NT2/D1 (cell line): ENCODE data around the gene UTP15.

Experiments
- SUZ12 ChIP-seq: IDR thresholded peaks from 2 replicates; pipeline ENCODE4 v1.6.1; 2011; ENCODE audit not compliant: insufficient read length, insufficient read depth; ENCODE audit errors: extremely low read depth
- YY1 ChIP-seq: IDR thresholded peaks from 2 replicates; pipeline ENCODE4 v1.6.1; 2011; ENCODE audit not compliant: insufficient read length, insufficient read depth
- ZNF274 ChIP-seq: IDR thresholded peaks from 2 replicates; pipeline ENCODE4 v1.6.1; 2011; ENCODE audit warnings: mild to moderate bottlenecking, low read depth, low read length

DNA sequence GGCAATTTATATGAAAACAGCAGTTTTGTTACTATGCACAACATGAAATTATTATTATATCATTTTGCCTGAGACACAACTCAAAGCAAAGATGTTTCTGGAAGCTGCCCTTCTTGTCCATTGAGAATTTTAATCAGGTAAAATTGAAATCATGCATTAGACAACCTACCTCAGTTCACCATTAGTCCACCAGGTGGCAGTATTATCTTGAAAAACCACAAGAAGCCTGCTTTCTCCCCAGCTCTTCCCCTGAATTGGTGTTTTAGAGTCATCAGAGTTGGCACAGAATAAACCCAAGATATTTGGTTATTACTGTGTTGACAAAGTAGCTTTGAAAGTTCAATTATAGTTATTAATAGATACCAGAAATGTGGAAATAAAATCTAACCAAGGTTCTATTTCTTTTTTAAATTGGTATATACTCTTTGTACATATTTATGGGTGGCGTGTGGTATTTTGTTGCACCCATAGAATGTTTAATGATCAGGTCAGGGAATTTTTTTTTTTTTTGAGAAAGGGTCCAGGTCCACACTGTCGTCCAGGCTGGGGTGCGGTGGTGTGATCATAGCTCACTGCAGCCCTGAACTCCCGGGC is 25.7 kb downstream of the UTP15 start:
- TF ChIP-seq SUZ12 (no peak), ZNF274 (no peak), YY1 (no peak)
